ENCODE data around the gene SH3PXD2B.
"Not testable (repeated sequence)": the region's sequence is repeated elsewhere in the genome, so short reads cannot be mapped to it uniquely, and the experiment has no call there.

Gene SH3PXD2B

GRCh38 chr5:172326901-172327300 is 127.4 kb downstream of the SH3PXD2B start:
- DNase-seq: not testable (repeated sequence)

DNA sequence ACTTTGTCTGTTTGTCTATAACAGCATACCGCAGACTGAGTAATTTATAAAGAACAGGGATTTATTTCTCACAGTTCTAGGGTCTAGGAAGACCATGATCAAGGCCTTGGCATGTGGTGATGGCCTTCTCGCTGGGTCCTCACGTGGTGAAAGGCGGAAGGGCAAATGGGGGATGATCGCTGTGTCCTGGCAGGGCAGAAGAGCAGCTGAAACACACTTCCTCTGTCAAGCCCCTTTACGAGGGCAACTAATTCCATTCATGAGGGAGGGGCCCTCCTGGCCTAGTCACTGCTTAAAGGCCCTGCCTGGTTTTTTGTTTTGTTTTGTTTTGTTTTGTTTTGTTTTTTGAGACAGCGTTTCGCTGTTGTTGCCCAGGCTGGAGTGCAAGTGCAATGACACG is 128.9 kb downstream of the SH3PXD2B start:
- DNase-seq: no peak

DNA sequence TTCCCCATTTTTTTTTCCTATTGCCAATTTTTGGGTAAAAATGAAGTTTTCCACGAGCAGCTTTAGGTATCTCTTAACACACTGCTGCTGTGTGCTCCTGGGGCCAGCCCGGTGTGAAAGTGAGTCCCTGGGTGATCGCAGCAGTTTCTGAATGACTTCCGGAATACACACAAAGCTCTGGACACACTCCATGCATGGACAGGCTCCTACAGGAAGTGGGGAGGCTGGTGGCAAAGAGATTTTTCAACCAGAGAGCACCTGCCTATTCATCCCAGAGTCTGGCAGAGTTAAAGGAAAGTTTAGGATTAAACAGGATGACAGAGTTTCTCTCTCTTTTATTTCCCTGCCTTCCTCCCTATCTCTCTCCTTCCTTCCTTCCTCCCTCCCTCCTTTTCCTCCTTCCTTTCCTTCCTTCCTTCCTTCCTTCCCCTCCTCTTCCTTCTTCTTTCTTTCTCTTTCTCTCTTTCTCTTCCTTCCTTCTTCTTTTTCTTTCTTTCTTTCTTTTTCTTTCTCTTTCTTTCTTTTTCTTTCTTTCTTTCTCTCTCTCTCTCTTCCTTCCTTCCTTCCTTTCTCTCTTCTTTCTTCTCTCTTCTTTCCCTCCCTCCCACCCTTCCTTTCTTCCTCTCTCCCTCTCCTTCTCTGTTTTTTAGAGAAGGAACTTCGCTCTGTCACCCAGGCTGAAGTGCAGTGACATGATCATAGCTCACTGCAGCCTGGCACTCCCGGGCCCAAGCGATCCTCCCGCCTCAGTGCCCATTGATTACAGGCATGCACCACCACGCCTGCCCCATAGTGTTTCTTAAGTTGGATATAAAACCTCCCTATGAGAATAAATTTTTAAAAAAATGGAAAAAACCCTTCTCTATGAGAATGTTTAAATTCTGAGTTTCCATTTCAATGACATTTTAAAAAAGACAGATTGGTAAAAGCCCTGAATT is 132.0 kb downstream of the SH3PXD2B start:
- DNase-seq: no peak

- no peak for DNase-seq
Measured at GRCh38 chr5:172321593-172321992, 132.7 kb downstream of the SH3PXD2B start.

DNA sequence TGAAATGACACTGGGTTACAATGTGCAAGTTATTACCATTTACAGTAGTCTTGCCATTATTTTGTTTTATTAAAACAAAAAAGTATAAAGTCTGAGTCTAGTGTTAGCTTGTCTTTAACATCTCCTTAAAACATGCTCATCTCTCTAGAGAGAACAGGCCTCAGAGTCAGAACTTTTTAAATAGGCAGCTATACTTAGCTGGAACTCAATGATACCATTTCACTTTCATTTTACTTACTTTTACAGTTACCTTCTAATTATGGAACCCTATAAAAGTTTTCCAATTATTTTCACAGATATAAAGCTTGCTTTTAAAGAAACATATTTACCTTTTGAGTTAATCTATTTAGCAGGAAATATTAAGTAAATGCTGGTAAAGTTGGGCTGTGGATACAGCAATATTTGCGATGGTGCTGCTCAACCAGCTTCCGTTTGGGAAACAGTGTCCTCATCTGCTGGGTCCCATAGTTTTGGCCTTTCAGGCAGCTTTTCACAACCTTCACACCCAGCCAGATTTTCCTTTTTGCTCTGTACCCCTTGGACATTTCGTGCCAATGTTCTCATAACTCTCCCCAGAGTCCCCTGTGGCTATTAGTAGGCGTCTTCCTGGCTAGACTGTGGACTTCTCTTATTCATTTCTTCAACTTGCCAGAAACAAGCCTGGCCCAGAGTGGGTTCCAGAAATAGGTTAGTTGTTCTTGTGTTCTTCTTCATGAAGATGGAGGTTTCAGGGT is 134.4 kb downstream of the SH3PXD2B start:
- no peak for DNase-seq

GRCh38 chr5:172315587-172316493 is 138.5 kb downstream of the SH3PXD2B start:
- DNase-seq: no peak

GRCh38 chr5:172313915-172314314 is 140.4 kb downstream of the SH3PXD2B start:
- no peak for DNase-seq

DNA sequence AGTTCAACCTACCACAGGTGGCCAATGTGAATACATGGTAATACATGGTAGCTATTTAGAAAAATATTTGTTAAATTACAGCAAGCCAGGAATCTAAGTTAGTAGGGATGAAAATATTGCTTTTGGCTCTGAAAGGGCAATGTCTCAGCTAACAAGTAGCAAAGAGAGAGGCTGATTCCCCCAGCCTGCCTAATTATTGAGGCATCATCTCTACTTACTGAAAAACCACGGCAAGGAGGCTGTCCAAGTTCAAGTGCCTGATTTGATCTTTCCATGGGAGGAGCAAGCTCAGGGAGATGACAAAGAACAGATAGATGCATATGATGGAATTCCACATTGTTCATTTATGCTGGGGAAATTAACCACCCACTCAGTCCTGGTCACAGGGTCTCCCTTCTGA is 142.0 kb downstream of the SH3PXD2B start:
- no peak for DNase-seq

DNA sequence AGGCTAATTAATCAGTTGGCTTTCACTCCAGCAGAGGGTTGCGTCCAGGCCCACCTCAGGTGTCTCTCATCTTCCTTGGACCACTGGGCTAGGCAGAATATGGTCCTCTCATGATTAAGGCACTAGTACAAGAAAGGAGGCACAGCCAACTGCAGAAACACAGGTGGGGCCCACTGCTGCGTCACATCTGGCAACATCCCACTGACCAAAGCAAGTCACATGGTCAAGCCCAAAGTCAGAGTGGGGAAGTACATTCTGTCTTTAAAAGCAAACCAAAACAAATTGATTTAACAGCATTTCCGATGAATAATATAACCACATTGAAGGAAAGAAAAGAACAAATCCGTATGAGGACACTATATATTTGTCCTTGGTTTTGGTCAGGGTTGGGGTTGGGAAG is 142.7 kb downstream of the SH3PXD2B start:
- DNase-seq: no peak

GRCh38 chr5:172311026-172311425 is 143.3 kb downstream of the SH3PXD2B start:
- DNase-seq: no peak

DNA sequence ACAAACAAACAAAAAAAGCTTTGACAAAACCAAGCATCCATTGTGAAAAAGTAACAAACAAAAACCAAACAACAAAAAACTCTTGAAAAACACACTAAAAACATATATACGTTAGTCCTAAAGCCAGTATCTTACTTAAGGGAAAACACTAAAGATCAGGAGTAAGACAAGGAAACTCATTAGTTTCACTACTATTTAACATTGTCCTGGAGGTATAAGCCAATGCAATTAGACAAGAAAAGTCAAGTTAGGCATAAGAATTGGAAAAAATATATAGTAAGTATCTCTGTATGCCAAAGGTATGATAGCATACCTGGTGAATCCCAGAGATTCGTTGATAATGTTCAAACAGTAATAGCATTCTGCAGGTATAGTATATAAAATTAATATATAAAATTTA is 148.9 kb downstream of the SH3PXD2B start:
- no peak for DNase-seq

DNA sequence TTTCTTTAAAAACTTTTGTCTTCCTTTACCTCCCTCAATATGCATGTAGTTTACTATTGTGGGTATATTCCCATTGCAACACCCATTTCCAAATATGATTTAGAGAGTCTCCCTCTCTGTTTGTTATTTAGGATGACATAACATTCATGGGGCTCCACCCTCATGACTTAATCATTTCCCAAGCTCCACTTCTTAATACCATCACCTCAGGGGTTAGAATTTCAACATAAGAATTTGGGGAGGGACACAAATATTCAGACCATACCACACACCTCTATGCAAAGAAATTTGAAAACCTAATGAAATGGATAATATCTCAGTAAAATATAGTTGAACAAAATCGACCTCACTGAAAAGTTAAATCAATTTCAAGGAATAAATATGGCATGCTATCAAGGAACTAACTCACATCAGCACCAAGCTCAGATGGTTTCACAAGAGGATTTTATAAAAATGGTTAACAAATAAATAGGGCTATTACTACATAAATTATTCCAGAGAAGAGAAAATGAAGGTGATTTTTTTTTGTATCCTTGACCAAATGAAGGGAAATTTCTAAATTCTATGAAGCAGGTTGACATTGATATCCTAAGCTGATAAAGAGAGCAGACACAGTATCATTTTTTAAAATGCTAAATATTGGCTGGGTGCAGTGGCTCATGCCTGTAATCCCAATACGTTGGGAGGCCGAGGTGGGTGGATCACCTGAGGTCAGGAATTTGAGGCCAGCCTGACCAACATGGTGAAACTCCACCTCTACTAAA is 150.6 kb downstream of the SH3PXD2B start:
- DNase-seq: no peak

GRCh38 chr5:172303162-172303561 is 151.2 kb downstream of the SH3PXD2B start:
- DNase-seq: no peak

DNA sequence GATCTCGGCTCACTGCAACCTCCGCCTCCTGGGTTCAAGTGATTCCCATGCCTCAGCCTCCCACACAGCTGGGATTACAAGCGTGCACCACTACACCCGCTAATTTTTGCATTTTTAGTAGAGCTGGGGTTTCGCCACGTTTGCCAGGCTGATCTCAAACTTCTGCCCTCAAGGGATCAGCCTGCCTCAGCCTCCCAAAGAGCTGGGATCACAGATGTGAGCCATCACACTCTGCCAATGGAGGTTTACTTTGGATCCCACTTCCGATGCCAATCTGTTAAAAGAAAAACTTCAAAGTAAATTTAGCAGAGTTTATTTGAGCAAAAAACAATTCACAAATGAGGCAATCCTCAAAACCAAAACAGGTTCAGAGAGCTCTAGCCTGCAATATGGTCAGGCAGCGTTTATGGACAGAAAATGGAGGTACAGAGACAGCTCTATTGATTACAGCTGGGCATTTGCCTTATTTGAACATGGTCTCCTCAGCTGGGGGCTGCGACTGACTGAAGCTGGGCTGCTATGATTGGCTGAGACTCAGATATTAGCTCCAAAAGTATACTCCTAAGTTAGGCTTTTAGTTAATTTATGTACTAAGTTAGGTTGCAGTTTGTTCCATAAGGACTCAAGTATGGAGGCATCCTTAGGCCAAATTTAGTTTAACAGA is 152.1 kb downstream of the SH3PXD2B start:
- DNase-seq: no peak

DNA sequence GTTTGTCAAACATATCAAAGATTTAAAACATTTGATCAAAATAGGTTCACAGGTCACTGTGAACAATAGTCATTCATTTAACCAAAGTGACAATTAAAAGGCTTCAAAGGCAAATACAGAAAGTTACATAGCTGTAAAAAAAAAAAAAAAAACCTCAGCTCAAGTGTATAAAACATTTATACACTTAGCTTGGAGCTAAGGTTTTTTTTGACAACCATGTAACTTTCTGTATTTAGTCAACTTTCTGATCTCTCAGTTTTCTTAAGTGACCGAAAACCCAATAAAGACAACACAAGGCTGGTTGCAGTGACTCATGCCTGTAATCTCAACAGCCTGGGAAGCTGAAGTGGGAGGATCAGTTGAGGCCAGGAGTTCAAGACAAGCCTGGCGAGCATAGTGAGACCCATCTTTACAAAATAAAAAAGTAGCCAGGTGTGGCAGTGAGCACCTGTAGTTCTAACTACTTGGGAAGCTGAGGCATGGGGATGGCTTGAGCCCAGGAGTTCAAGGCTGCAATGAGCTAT is 154.3 kb downstream of the SH3PXD2B start:
- DNase-seq: no peak

- no peak for DNase-seq
Measured at GRCh38 chr5:172294831-172295230, 159.5 kb downstream of the SH3PXD2B start.

GRCh38 chr5:172293745-172294342 is 160.5 kb downstream of the SH3PXD2B start:
- DNase-seq: no peak

DNA sequence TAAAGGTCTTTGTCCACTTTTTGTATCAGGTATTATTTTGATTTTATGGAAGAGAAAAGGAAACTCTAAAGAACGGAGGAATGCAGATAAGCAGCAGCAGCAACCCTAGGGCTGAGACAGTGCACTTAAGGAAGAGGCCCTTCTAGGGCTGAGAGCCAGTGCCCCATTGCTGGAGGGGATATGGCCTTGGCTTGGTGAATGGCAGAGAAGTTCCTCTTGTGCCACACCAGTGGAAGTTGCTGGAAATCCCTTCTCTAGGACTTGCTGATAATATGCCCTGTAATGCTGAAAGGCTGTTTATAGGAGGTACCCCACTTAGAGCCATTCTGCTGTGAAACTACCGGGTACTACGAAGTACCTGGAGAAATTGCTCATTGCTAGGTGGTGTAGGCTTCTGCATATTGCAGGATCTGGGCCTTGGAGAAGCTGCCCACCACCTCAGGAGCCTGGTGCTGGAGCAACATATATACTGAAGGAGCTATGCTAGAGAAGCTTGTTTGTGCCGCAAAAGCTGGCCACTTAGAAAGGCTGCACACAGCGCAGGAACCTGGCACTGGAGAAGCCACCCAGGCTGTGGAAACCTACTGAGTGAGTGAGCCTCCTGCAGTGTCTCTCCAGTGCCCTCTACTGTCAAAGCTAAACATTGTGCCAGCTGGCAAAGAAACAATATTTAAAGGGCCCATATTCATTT is 161.1 kb downstream of the SH3PXD2B start:
- DNase-seq: no peak

GRCh38 chr5:172291837-172292236 is 162.5 kb downstream of the SH3PXD2B start:
- DNase-seq: not testable (repeated sequence)

DNA sequence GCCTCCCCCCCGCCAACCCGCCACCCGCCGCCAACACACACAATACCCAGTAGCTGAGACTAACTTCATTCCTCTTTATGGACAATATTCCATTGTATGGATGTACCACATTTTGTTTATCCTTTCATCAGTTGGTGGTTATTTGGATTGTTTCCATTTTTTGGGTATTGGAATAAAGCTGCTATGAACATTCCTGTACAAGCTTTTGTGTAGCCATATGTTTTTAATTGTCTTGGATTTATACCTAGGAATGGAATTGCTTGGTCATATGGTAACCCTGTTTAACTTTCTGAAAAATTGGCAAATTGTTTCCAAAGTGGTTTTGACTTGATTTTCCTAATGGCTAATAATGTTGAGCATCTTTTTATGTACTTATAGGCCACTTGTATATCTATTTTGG is 165.9 kb downstream of the SH3PXD2B start:
- DNase-seq: no peak
